Measurements from ENCODE around the gene NOS1AP.

The NOS1AP gene

DNA sequence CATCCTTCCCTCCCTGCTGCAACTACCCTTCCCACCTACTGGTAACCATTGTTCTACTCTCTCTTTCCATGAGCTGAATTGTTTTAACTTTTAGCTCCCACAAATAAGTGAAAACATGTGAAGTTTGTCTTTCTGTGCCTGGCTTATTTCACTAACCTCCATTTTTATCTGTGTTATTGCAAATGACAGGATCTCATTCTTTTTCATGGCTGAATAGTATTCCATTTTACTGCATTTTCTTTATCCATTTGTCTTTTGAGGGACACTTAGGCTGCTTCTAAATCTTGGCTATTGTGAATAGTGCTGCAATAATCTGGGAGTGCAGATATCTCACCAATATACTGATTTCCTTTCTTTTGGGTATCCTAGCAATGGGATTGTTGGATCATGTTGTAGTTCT lies 80.6 kb downstream of the NOS1AP start (continued):
- TF ChIP-seq, protein P1, sequence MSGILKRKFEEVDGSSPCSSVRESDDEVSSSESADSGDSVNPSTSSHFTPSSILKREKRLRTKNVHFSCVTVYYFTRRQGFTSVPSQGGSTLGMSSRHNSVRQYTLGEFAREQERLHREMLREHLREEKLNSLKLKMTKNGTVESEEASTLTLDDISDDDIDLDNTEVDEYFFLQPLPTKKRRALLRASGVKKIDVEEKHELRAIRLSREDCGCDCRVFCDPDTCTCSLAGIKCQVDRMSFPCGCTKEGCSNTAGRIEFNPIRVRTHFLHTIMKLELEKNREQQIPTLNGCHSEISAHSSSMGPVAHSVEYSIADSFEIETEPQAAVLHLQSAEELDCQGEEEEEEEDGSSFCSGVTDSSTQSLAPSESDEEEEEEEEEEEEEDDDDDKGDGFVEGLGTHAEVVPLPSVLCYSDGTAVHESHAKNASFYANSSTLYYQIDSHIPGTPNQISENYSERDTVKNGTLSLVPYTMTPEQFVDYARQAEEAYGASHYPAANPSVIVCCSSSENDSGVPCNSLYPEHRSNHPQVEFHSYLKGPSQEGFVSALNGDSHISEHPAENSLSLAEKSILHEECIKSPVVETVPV (CRISPR knock-in tag; IDR thresholded peaks at IDR 0.05) = no peak

DNA sequence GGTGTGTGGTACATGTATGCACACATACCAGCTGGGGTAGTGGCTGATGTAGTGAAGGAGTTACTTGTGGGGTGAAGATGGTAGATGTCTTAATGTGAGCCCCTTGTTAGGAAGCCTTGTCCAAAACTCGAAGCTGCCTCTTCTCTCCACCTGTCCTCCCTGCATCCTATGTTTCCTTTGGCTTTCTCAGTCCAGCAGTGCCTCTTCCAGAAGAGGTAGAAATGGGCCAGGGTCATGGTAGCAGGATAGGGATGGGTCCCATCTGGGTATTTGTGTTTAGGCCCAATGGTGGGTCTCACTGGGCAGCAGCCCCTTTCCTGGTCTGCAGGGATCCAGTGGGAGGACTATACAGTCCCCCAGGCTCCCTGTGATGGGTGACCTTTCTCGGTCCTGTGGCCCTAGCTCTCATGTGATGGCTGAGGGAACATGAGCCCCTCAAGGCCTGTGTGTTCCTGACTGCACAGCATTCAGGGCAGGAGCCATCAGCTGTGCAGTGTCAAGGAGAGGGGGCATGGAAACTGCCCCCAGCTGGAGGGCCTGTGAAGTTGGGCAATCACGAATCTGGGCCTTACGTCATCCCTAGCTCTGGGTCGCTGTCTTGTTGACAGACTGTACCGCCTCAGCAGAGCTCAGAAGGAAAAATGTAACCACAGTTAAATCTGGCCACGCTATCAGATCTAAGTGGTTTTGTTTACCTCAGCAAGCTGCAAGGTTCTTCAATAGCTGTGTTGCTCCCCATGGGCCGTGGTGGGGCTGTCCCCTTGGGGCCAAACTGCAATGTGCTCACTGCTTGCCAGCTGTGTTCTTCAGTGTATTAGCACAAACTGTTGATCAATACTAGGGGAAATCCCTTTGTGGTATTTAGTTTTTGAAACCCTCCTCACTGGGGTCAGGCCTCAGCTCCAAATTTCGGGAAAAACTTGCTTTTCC lies 82.7 kb downstream of the NOS1AP start:
- no peak for ATAC-seq
- TF ChIP-seq ESRRG (CRISPR knock-in tag; IDR thresholded peaks at IDR 0.05) = no peak
- TF ChIP-seq ISL1 (CRISPR knock-in tag; IDR thresholded peaks at IDR 0.05) = no peak
- TF ChIP-seq ZNF70 (CRISPR knock-in tag; IDR thresholded peaks at IDR 0.05) = no peak
- TF ChIP-seq, protein P1 (CRISPR knock-in tag; IDR thresholded peaks at IDR 0.05) = no peak
- TF ChIP-seq, protein P2, sequence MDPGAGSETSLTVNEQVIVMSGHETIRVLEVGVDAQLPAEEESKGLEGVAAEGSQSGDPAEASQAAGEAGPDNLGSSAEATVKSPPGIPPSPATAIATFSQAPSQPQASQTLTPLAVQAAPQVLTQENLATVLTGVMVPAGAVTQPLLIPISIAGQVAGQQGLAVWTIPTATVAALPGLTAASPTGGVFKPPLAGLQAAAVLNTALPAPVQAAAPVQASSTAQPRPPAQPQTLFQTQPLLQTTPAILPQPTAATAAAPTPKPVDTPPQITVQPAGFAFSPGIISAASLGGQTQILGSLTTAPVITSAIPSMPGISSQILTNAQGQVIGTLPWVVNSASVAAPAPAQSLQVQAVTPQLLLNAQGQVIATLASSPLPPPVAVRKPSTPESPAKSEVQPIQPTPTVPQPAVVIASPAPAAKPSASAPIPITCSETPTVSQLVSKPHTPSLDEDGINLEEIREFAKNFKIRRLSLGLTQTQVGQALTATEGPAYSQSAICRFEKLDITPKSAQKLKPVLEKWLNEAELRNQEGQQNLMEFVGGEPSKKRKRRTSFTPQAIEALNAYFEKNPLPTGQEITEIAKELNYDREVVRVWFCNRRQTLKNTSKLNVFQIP (CRISPR knock-in tag; IDR thresholded peaks at IDR 0.05; ENCODE audit: borderline replicate concordance, low read depth) = no peak
- no peak for TF ChIP-seq ZC3H10 (CRISPR knock-in tag; IDR thresholded peaks at IDR 0.05)
- no peak for TF ChIP-seq TOX (CRISPR knock-in tag; IDR thresholded peaks at IDR 0.05; ENCODE audit: borderline replicate concordance)
- TF ChIP-seq PPARA (CRISPR knock-in tag; IDR thresholded peaks at IDR 0.05; ENCODE audit: borderline replicate concordance) = no peak
- TF ChIP-seq ZFP30 (CRISPR knock-in tag; IDR thresholded peaks at IDR 0.05) = no peak
- TF ChIP-seq, protein P3, sequence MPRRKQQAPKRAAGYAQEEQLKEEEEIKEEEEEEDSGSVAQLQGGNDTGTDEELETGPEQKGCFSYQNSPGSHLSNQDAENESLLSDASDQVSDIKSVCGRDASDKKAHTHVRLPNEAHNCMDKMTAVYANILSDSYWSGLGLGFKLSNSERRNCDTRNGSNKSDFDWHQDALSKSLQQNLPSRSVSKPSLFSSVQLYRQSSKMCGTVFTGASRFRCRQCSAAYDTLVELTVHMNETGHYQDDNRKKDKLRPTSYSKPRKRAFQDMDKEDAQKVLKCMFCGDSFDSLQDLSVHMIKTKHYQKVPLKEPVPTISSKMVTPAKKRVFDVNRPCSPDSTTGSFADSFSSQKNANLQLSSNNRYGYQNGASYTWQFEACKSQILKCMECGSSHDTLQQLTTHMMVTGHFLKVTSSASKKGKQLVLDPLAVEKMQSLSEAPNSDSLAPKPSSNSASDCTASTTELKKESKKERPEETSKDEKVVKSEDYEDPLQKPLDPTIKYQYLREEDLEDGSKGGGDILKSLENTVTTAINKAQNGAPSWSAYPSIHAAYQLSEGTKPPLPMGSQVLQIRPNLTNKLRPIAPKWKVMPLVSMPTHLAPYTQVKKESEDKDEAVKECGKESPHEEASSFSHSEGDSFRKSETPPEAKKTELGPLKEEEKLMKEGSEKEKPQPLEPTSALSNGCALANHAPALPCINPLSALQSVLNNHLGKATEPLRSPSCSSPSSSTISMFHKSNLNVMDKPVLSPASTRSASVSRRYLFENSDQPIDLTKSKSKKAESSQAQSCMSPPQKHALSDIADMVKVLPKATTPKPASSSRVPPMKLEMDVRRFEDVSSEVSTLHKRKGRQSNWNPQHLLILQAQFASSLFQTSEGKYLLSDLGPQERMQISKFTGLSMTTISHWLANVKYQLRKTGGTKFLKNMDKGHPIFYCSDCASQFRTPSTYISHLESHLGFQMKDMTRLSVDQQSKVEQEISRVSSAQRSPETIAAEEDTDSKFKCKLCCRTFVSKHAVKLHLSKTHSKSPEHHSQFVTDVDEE (CRISPR knock-in tag; IDR thresholded peaks at IDR 0.05) = no peak
- no peak for TF ChIP-seq BACH2 (CRISPR knock-in tag; IDR thresholded peaks at IDR 0.05; ENCODE audit: borderline replicate concordance)
- TF ChIP-seq CSDC2 (CRISPR knock-in tag; IDR thresholded peaks at IDR 0.05) = no peak
- no peak for TF ChIP-seq RARB (CRISPR knock-in tag; IDR thresholded peaks at IDR 0.05)
- TF ChIP-seq SNAI2 (CRISPR knock-in tag; IDR thresholded peaks at IDR 0.05) = no peak
- no peak for TF ChIP-seq OSR1 (CRISPR knock-in tag; IDR thresholded peaks at IDR 0.05)

DNA sequence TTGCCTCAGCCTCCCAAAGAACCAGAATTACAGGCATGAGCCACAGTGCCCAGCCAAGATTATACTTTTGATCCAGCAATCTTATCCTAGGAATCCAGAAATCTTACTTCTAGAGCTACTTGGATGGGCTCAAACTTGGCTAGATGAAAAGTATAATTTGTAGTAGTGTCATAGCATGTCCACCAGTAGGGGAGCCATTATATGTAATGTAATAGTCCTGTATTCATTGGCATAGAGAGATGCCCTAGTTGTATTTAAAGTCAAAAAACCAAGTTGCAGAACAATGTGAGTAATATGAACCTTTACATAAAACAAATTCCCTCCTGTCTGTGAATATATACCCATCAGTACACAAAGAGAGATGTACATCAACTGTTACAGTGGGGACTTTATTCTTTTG lies 83.9 kb downstream of the NOS1AP start:
- ATAC-seq = no peak
- TF ChIP-seq, protein P1 (CRISPR knock-in tag; IDR thresholded peaks at IDR 0.05) = no peak
- TF ChIP-seq, protein P2 (CRISPR knock-in tag; IDR thresholded peaks at IDR 0.05; ENCODE audit: borderline replicate concordance, low read depth) = no peak
- TF ChIP-seq ZFP3 (CRISPR knock-in tag; IDR thresholded peaks at IDR 0.05) (no peak), ZNF565 (CRISPR knock-in tag; conservative IDR thresholded peaks at IDR 0.05; ENCODE audit: low read depth) (no peak), OSR1 (CRISPR knock-in tag; IDR thresholded peaks at IDR 0.05) (no peak), ZNF70 (CRISPR knock-in tag; IDR thresholded peaks at IDR 0.05) (no peak), ZNF8 (CRISPR knock-in tag; IDR thresholded peaks at IDR 0.05) (no peak), TOX (CRISPR knock-in tag; IDR thresholded peaks at IDR 0.05; ENCODE audit: borderline replicate concordance) (no peak), GLIS3 (CRISPR knock-in tag; IDR thresholded peaks at IDR 0.05) (no peak), SNAI2 (CRISPR knock-in tag; IDR thresholded peaks at IDR 0.05) (no peak), ISL1 (CRISPR knock-in tag; IDR thresholded peaks at IDR 0.05) (no peak)
- TF ChIP-seq, protein P4, sequence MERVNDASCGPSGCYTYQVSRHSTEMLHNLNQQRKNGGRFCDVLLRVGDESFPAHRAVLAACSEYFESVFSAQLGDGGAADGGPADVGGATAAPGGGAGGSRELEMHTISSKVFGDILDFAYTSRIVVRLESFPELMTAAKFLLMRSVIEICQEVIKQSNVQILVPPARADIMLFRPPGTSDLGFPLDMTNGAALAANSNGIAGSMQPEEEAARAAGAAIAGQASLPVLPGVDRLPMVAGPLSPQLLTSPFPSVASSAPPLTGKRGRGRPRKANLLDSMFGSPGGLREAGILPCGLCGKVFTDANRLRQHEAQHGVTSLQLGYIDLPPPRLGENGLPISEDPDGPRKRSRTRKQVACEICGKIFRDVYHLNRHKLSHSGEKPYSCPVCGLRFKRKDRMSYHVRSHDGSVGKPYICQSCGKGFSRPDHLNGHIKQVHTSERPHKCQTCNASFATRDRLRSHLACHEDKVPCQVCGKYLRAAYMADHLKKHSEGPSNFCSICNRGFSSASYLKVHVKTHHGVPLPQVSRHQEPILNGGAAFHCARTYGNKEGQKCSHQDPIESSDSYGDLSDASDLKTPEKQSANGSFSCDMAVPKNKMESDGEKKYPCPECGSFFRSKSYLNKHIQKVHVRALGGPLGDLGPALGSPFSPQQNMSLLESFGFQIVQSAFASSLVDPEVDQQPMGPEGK (CRISPR knock-in tag; IDR thresholded peaks at IDR 0.05; ENCODE audit: borderline replicate concordance) = no peak
- TF ChIP-seq, protein P5, sequence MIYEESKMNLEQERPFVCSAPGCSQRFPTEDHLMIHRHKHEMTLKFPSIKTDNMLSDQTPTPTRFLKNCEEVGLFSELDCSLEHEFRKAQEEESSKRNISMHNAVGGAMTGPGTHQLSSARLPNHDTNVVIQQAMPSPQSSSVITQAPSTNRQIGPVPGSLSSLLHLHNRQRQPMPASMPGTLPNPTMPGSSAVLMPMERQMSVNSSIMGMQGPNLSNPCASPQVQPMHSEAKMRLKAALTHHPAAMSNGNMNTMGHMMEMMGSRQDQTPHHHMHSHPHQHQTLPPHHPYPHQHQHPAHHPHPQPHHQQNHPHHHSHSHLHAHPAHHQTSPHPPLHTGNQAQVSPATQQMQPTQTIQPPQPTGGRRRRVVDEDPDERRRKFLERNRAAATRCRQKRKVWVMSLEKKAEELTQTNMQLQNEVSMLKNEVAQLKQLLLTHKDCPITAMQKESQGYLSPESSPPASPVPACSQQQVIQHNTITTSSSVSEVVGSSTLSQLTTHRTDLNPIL (CRISPR knock-in tag; IDR thresholded peaks at IDR 0.05; ENCODE audit: low read depth) = no peak

All from SK-N-SH treated with all-trans-retinoic acid at 6 μM for 48 hours (cell line).